ENCODE results near the gene EPB42. TPM values are rescaled to one million over a fixed set of nuclear protein-coding genes. Genes with fewer than 3 reads are reported as not detected.
"Not testable (repeated sequence)": the region's sequence is repeated elsewhere in the genome, so short reads cannot be mapped to it uniquely, and the experiment has no call there.

EPB42 gene
- polyA plus RNA-seq, 3 donors = 0.08 to 0.13 TPM; not detected in 1

- peaks cover 45 to 67% of the 10 kb centered on the region in 2 donors for H3K36me3 Mint-ChIP-seq
- H3K79me2 ChIP-seq (ENCODE audit: insufficient read depth, low read length); intact Hi-C loops (cut with micrococcal nuclease); H3K4me1 ChIP-seq (ENCODE audit: control insufficient read depth in 1 of 2, insufficient read depth in 2 of 2, low read length in 2 of 2); H3K4me3 ChIP-seq (replicated peaks in 1 of 3; ENCODE audit: low read depth in 2 of 3, low read length in 3 of 3); H3K9ac ChIP-seq (ENCODE audit: insufficient read depth, low read length, poor library complexity, severe bottlenecking); DNase-seq; H3K27me3 ChIP-seq (ENCODE audit: control insufficient read depth in 2 of 2, insufficient read depth in 2 of 2, low read length in 2 of 2); H3K4me1 Mint-ChIP-seq; H3K9me3 ChIP-seq (replicated peaks in 1 of 2; ENCODE audit: control insufficient read depth in 1 of 2, insufficient read depth in 1 of 2, low read length in 2 of 2); H4K20me1 ChIP-seq (ENCODE audit: insufficient read depth, low read length); H3K4me3 Mint-ChIP-seq; H3K27ac ChIP-seq (ENCODE audit: low read depth in 1 of 2, low read length in 2 of 2); H3K4me2 ChIP-seq (replicated peaks; ENCODE audit: extremely low read depth, low read length, poor library complexity, severe bottlenecking); H2AFZ ChIP-seq (ENCODE audit: insufficient read depth, low read depth, low read length, poor library complexity, severe bottlenecking); H3K27me3 Mint-ChIP-seq (ENCODE audit: low read depth in 3 of 3): not testable (repeated sequence)
- H3K9me3 Mint-ChIP-seq = peaks cover 0 to 14% (median 3%) of the 10 kb centered on the region in 7 donors
- peaks cover 42 to 52% of the 10 kb centered on the region in 2 donors for H3K36me3 ChIP-seq (replicated peaks in 1 of 2; ENCODE audit: control insufficient read depth in 1 of 2, insufficient read depth in 2 of 2, low read length in 2 of 2)
- WGBS (ENCODE audit: insufficient coverage) = 89% methylated on average over 2 of the region's 3 CpGs
- H3K27ac Mint-ChIP-seq = peak overlapping the region in 4 of 7 donors; percentile 25 to 74 (median 44)
These were observed 23.0 kb downstream of the EPB42 start for GRCh38 chr15:43197773-43198172.

GRCh38 chr15:43196760-43197548 lies 23.9 kb downstream of the EPB42 start:
- H3K4me2 ChIP-seq (replicated peaks; ENCODE audit: extremely low read depth, low read length, poor library complexity, severe bottlenecking) = no peak overlapping the region
- no peak for TF ChIP-seq CTCF (IDR thresholded peaks at IDR 0.05)
- no peaks in the 10 kb centered on the region for H3K27me3 ChIP-seq (ENCODE audit: control insufficient read depth in 2 of 2, insufficient read depth in 2 of 2, low read length in 2 of 2)
- no peaks in the 10 kb centered on the region for H3K9me3 ChIP-seq (replicated peaks in 1 of 2; ENCODE audit: control insufficient read depth in 1 of 2, insufficient read depth in 1 of 2, low read length in 2 of 2)
- Mint-ChIP-seq H3K36me3 (peaks cover 51 to 74% of the 10 kb centered on the region in 2 donors), H3K27ac (no peak overlapping the region), H3K9me3 (peaks cover 0 to 14% (median 3%) of the 10 kb centered on the region in 7 donors), H3K27me3 (ENCODE audit: low read depth in 3 of 3) (peaks cover 0 to 5% (median 0%) of the 10 kb centered on the region in 3 donors), H3K4me1 (peaks cover 2% of the 10 kb centered on the region), H3K4me3 (no peak overlapping the region)
- no peak overlapping the region for H2AFZ ChIP-seq (ENCODE audit: insufficient read depth, low read depth, low read length, poor library complexity, severe bottlenecking)
- H3K4me1 ChIP-seq (ENCODE audit: control insufficient read depth in 1 of 2, insufficient read depth in 2 of 2, low read length in 2 of 2) = no peaks in the 10 kb centered on the region
- WGBS (ENCODE audit: insufficient coverage) = 100% methylated on average over 6 of the region's 10 CpGs
- peaks cover 4% of the 10 kb centered on the region for H4K20me1 ChIP-seq (ENCODE audit: insufficient read depth, low read length)
- DNase-seq = no peak
- H3K9ac ChIP-seq (ENCODE audit: insufficient read depth, low read length, poor library complexity, severe bottlenecking) = no peak overlapping the region
- H3K36me3 ChIP-seq (replicated peaks in 1 of 2; ENCODE audit: control insufficient read depth in 1 of 2, insufficient read depth in 2 of 2, low read length in 2 of 2) = peaks cover 50 to 60% of the 10 kb centered on the region in 2 donors
- H3K4me3 ChIP-seq (replicated peaks in 1 of 3; ENCODE audit: low read depth in 2 of 3, low read length in 3 of 3) = no peak overlapping the region
- H3K27ac ChIP-seq (ENCODE audit: low read depth in 1 of 2, low read length in 2 of 2) = no peak overlapping the region
- no peaks in the 10 kb centered on the region for H3K79me2 ChIP-seq (ENCODE audit: insufficient read depth, low read length)
- intact Hi-C loops (cut with micrococcal nuclease) = no loop called here
